HG03342 (cell line): Measurements from ENCODE around the gene TRIM31.
"Not testable (repeated sequence)": the region's sequence is repeated elsewhere in the genome, so short reads cannot be mapped to it uniquely, and the experiment has no call there.

Experiments
- ATAC-seq: cut with Tn5 transposase; IDR thresholded peaks from one replicate; pipeline ENCODE4 v1.9.1; 2021; ENCODE audit warnings: mild to moderate bottlenecking, moderate library complexity; ENCODE audit not compliant: unreplicated experiment

The TRIM31 gene

GRCh38 chr6:30118691-30119090 lies 5.8 kb upstream of the TRIM31 start:
- ATAC-seq: not testable (repeated sequence)

- ATAC-seq: no peak
Measured at GRCh38 chr6:30116724-30117123, 3.8 kb upstream of the TRIM31 start.

GRCh38 chr6:30113841-30114240 lies 951 bp upstream of the TRIM31 start:
- ATAC-seq: no peak

- ATAC-seq: no peak
Measured at GRCh38 chr6:30112402-30112994, 392 bp downstream of the TRIM31 start.

- no peak for ATAC-seq
Measured at GRCh38 chr6:30111266-30111856, 1.5 kb downstream of the TRIM31 start.

GRCh38 chr6:30104661-30105060 lies 8.2 kb downstream of the TRIM31 start:
- ATAC-seq: no peak

GRCh38 chr6:30103872-30104179 lies 9.1 kb downstream of the TRIM31 start:
- ATAC-seq: no peak

- peak; percentile 57 for ATAC-seq
Measured at GRCh38 chr6:30102970-30103871, 9.7 kb downstream of the TRIM31 start.

DNA sequence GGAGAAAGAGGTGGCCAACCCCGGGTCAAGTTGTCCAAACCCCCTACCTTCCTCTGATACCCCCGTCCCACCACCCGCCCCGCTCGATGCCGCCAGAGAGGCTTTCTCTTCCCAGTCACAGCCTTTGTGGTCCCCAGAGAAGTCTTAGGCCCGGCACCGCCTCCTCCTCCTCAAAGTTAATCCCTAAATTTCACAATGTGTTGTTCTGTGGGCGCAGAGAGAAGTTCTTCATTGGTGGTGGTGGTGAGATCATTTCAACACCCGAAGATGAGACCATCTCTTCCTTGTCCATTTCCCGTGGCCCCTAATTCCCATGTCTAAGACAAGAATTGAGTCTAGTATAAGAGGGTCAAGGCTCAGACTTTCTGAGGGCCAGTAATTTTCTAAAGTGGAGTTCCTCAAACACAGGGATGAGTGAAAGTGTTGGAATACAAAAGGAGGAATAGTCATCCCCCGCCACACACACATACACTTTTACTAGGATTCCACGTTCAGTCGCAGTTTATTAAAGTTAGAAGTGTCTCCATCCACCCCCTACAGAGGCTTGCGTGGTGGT lies 10.4 kb downstream of the TRIM31 start:
- ATAC-seq: no peak

- ATAC-seq: peak; percentile 69
Measured at GRCh38 chr6:30101444-30102413, 11.2 kb downstream of the TRIM31 start.

GRCh38 chr6:30100585-30101443 lies 12.1 kb downstream of the TRIM31 start:
- ATAC-seq: no peak

DNA sequence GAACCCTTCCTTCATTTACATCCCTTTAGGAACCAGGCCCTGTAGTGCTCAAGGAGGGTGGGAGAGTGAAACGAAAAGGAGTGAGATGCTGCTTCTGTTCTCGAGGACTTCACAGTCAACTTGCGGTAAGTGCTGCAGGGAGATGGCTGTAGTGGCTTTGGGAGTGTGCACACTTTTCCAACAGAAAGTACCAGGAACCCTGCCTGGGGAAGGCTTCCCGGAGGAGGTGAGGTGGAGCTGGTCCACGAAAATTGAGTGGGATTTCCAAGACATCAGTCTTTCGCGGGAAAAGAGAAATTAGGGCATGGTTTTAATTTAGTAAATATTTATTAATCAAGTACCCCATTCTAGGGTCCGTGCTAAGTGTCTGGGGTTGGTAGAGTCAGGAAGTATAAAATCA lies 12.7 kb downstream of the TRIM31 start:
- ATAC-seq: no peak

DNA sequence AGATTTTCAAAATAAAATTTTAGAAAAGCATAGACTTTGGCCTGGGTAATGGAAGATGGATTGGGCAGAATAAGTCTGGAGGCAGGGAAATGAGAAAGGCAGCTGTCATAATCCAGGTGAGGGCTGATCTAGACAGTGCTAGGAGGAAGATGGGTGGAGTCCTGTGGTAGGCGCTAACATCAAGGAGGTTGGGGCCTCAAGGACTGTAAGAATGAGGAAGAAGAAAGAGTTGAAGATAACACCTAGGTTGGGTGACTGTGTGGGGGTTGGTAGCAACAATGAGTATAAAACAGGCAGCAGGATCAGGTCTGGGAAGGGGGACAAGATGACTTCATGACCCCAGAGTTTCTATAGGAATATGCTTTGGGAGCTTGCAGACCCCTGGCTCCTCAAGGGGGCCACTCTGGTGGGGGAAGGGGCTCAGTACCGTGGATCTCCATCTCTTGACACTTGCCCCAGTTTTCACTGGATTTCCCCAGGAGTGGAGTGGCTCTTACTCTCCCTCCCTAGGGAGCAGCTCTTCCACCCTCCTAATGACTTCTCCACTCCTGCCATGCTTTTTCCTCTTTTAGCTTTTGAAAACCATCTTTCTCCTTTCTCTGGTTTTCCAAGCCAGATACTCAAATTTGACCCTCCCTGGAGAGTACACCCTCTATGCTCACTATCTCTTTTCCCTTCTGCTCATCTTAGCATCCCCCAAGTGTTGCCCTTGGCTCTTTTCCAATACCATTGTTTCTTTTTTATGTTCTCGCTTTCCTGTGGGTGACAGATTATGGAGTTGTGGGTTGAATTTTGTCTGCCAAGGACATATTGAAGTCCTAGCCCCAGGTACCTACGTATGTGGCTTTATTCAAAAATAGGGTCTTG lies 14.8 kb downstream of the TRIM31 start:
- ATAC-seq: no peak

DNA sequence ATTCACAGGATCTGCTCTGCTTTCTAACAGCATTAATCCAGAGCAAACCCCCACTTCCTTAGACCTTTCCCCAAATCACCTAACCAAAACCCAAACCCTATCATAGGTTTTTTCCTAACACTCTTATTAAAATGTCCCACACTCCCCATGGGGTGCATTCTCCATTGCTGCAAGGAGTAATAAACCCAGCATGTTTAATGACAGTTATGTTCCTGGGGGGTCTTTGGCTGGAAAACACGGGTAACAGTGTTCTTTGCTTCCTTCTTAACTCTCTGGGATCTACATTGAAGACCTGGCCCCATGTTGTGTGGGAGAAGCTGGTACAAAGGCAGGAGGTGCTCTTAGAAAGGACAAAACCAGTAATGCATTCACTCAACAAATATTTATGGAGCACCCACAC lies 16.1 kb downstream of the TRIM31 start:
- no peak for ATAC-seq

DNA sequence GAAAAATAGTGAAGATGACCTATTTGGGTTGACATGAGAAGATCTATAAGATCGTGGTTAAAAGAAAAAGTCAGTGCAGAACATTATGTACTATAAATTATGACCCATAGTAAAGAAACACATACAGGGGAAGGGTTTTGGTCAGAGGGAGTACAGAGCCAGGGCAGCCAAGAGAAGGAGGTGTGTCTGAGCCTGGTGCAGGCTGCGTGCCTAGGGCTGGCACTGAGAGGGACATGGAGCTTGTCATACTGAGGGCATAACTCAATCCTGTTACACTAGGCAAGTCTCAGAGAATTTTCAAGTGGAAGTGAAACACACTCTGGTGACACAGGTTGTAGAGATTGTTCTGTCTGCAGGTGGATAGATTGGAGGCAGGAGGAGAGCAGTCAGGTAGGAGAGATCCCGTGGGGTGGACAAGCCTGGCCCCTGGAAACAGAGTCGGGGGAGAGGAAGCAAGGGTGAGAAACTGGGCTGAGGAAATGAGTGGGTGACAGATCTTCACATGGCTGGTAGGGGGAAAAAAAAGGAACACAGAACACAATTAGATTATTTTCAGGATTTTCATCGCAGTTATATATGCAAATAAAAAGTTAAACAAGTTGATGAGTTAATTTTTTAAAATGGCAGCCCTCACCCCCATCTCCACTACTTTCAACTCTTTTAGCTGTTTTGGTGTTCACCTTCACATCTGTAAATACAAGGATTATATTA lies 18.8 kb downstream of the TRIM31 start:
- ATAC-seq: no peak

DNA sequence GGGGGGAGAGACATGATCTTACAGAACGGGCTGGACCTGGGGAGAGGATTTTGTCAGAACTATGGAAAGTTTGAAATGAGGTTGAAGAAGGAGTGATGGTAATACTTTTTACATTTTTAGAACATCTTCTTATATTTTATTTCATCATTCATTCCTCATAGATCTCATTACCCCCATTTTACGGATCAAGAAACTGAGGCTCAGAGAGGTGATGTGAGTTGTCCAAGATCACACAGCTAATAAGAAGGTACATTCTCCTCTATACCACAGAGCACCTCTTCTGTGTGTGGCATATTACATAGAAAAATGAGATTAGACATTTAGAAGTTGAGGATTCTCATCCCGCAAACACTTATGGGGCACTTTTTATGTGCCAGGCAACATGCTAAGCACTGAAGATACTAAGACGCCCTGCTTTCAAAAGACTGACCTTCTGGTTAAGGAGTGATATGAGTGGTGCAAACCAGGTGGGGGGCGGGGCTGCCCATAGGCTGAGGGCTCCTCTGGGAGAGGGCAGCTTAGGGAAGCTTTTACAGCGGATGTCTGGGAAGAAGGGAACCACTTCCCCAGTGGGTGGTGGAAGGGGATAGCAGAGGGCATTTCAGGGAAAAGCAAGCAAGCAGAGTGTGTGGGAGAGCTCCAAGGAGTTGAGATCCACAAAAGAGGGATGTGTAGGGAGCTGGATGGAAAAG lies 19.9 kb downstream of the TRIM31 start:
- ATAC-seq: no peak

DNA sequence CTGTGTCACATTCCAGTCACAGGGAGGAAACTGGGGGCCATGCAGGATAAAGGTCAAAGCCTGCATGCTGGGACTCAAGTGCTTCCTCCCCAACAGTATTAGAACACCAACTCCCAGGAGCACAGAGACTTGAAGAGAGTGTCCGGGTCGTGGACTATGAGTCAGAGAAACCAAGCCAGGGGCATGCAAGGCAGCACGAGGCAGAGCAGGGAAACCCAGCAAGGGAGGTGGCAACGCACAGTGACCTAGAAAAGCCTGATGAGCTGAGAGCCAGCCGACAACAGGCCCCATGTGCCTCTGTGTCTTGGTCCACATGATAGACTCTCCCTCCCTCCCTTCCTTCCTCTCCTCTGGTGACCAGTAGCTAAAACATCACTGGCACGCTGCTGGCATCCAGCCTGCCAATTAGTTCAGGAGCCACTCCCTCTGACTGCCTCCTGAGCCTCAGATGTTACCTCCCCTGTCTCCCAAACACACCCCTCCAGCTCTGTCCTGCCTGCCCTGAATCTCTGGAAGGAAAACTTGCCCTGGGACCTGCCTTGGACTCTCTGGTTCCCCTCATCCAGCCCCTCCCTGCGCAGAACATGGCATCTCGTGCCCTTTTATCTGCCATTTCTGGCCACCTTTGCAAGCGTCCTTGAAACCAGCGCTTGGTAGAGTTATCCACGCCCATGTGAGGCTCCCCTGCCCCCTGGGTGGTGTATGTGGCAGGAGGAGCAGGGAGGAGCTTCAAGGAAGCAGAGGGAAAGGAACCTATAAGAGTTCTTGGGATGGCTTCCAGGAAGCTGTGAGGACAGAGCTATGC lies 21.1 kb downstream of the TRIM31 start:
- ATAC-seq: no peak
